Neural cell (in vitro differentiated cells): ENCODE results near the gene SLC27A4.

ENCODE experiments used
- EZH2 ChIP-seq: fragments of 200-600, 300-800 bp; shearing (Covaris generic), sonication (generic); IDR thresholded peaks from 2 replicates; pipeline ENCODE4 v1.6.1; 2014; ENCODE audit warnings: antibody characterized with exemption, low read length, borderline replicate concordance, mild to moderate bottlenecking; ENCODE audit not compliant: insufficient read depth, poor library complexity, severe bottlenecking
- POLR2AphosphoS5 ChIP-seq: IDR thresholded peaks from 2 replicates; pipeline ENCODE4 v1.6.1; 2012
- RAD21 ChIP-seq: fragments of 450-650 bp; conservative IDR thresholded peaks from 2 replicates; pipeline ENCODE4 v1.6.1; 2014; ENCODE audit warnings: antibody characterized with exemption, mild to moderate bottlenecking, moderate library complexity
- TF ChIP-seq, protein P1 (sequence below): fragments of 450-650 bp; IDR thresholded peaks from 2 replicates; pipeline ENCODE4 v1.5.1; 2014; ENCODE audit warnings: antibody characterized with exemption, mild to moderate bottlenecking, moderate library complexity; ENCODE audit not compliant: poor library complexity, severe bottlenecking

GRCh38 chr9:128389395-128390149 is 49.2 kb downstream of the SLC27A4 start:
- no peak for TF ChIP-seq RAD21
- TF ChIP-seq, protein P1, sequence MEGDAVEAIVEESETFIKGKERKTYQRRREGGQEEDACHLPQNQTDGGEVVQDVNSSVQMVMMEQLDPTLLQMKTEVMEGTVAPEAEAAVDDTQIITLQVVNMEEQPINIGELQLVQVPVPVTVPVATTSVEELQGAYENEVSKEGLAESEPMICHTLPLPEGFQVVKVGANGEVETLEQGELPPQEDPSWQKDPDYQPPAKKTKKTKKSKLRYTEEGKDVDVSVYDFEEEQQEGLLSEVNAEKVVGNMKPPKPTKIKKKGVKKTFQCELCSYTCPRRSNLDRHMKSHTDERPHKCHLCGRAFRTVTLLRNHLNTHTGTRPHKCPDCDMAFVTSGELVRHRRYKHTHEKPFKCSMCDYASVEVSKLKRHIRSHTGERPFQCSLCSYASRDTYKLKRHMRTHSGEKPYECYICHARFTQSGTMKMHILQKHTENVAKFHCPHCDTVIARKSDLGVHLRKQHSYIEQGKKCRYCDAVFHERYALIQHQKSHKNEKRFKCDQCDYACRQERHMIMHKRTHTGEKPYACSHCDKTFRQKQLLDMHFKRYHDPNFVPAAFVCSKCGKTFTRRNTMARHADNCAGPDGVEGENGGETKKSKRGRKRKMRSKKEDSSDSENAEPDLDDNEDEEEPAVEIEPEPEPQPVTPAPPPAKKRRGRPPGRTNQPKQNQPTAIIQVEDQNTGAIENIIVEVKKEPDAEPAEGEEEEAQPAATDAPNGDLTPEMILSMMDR: no peak
- TF ChIP-seq POLR2AphosphoS5: no peak
- TF ChIP-seq EZH2: no peak
